Smooth muscle cell (in vitro differentiated cells): Measurements from ENCODE around the gene PSIP1. TPM values are rescaled to one million over a fixed set of nuclear protein-coding genes. Genes with fewer than 3 reads are reported as not detected.

Experiments used
- DNase-seq: peaks from one replicate; lab custom pipeline; 2025; ENCODE audit not compliant: unreplicated experiment; lab: John Stamatoyannopoulos, UW
- H2AFZ ChIP-seq: fragments of 200-600 bp; sonication (generic); 2 replicates; pipeline ENCODE4 v1.6.0; 2016; ENCODE audit warnings: antibody characterized with exemption, low read depth, mild to moderate bottlenecking
- H3F3A ChIP-seq: fragments of 200-600 bp; sonication (generic); 2 replicates; pipeline ENCODE4 v1.6.0; 2017; ENCODE audit warnings: antibody characterized with exemption, low read depth
- H3K27ac ChIP-seq: fragments of 200-600 bp; sonication (generic); 2 replicates; pipeline ENCODE4 v1.5.1; 2016; ENCODE audit warnings: low read depth, mild to moderate bottlenecking
- H3K27me3 ChIP-seq: fragments of 200-600 bp; sonication (generic); 2 replicates; pipeline ENCODE4 v1.6.1; 2016; ENCODE audit warnings: low read depth, mild to moderate bottlenecking
- H3K36me3 ChIP-seq: fragments of 200-600 bp; sonication (generic); 2 replicates; pipeline ENCODE4 v1.5.1; 2016; ENCODE audit warnings: low read depth
- H3K4me1 ChIP-seq: fragments of 200-600 bp; sonication (generic); 2 replicates; pipeline ENCODE4 v1.5.1; 2016; ENCODE audit warnings: low read depth
- H3K4me2 ChIP-seq: fragments of 200-600 bp; sonication (generic); 2 replicates; pipeline ENCODE4 v1.6.0; 2016; ENCODE audit warnings: mild to moderate bottlenecking
- H3K4me3 ChIP-seq: fragments of 200-600 bp; sonication (generic); 2 replicates; pipeline ENCODE4 v1.5.1; 2016; ENCODE audit warnings: mild to moderate bottlenecking
- H3K79me2 ChIP-seq: fragments of 200-600 bp; sonication (generic); 2 replicates; pipeline ENCODE4 v1.6.0; 2016; ENCODE audit warnings: low read depth, mild to moderate bottlenecking
- H3K9ac ChIP-seq: fragments of 200-600 bp; sonication (generic); 2 replicates; pipeline ENCODE4 v1.6.0; 2016; ENCODE audit warnings: low read depth
- H3K9me3 ChIP-seq: fragments of 200-600 bp; sonication (generic); replicated peaks from 2 replicates; pipeline ENCODE4 v1.5.1; 2016; ENCODE audit warnings: low read depth
- H4K20me1 ChIP-seq: fragments of 200-600 bp; sonication (generic); 2 replicates; pipeline ENCODE4 v1.6.0; 2016; ENCODE audit warnings: low read depth
- CTCF ChIP-seq: fragments of 200-600 bp; sonication (generic); IDR thresholded peaks from 2 replicates; pipeline ENCODE4 v1.5.1; 2017; ENCODE audit warnings: borderline replicate concordance, mild to moderate bottlenecking, antibody characterized with exemption; ENCODE audit not compliant: insufficient read depth, poor library complexity, severe bottlenecking
- WGBS: methylation state at CpG from one replicate; pipeline ENCODE4 v1.1.7; 2016; ENCODE audit warnings: low lambda C conversion rate; 5-methylcytosine and 5-hydroxymethylcytosine counted together
- polyA plus RNA-seq: library from polyadenylated mRNA; unstranded; fragments of >200 nt; fragmentation: Nextera tagmentation; extraction: Ambion mirVana; gene quantifications from 2 replicates; pipeline ENCODE4 v1.2.1, GENCODE V29; 2016
- total RNA-seq: library from RNA; depleted of rRNA; stranded (reverse); fragments of >200 nt; gene quantifications from 2 replicates; pipeline ENCODE4 v1.2.3, GENCODE V29; 2014

Gene PSIP1
- total and polyA plus RNA-seq, 2 experiments from 2014 or later, result 25.1 to 31.9 TPM

GRCh38 chr9:15501179-15501578 is 9.6 kb downstream of the PSIP1 start:
- Histone ChIP-seq H3K27me3 (no peaks in the 10 kb centered on the region), H3K79me2 (peaks cover 12% of the 10 kb centered on the region), H4K20me1 (no peaks in the 10 kb centered on the region), H3F3A (no peaks in the 10 kb centered on the region), H3K27ac (no peak overlapping the region), H3K4me2 (no peak overlapping the region), H2AFZ (no peak overlapping the region), H3K9me3 (no peaks in the 10 kb centered on the region), H3K9ac (no peak overlapping the region), H3K4me1 (no peaks in the 10 kb centered on the region), H3K4me3 (no peak overlapping the region), H3K36me3 (peaks cover 4% of the 10 kb centered on the region)
- no peak for TF ChIP-seq CTCF
- DNase-seq, result no peak
- 88% methylated on average over 6 of the region's 6 CpGs for WGBS

DNA sequence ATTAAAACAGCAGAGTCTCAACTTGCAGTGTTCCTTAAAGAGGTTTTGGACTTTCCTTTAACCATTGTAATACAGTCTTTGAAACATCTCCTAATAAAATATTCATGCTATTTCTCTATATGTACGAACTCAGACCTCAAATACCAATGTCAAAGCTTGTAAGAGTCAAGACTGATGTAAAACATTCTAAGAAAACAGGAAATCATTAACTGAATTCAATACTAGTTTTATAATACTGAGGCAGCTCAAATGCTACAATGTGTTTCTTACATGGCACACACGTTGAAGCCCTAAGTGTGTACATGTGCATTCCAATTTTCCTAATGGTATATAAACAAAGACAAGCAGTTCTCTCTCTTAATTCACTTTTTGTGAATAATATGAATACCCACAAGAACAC is 11.6 kb downstream of the PSIP1 start:
- Histone ChIP-seq H3K9me3 (no peaks in the 10 kb centered on the region), H3K36me3 (no peaks in the 10 kb centered on the region), H3K9ac (no peak overlapping the region), H3K27me3 (no peaks in the 10 kb centered on the region), H3F3A (no peaks in the 10 kb centered on the region), H3K79me2 (peaks cover 8% of the 10 kb centered on the region), H3K4me2 (no peak overlapping the region), H2AFZ (no peak overlapping the region), H3K4me1 (no peaks in the 10 kb centered on the region), H3K4me3 (no peak overlapping the region), H3K27ac (no peak overlapping the region), H4K20me1 (no peaks in the 10 kb centered on the region)
- TF ChIP-seq CTCF, result no peak
- 92% methylated on average over 2 of the region's 2 CpGs for WGBS
- no peak for DNase-seq

GRCh38 chr9:15498246-15498995 is 12.3 kb downstream of the PSIP1 start:
- Histone ChIP-seq H3K27ac (no peak overlapping the region), H3K4me2 (no peak overlapping the region), H3K36me3 (no peaks in the 10 kb centered on the region), H3K4me3 (no peak overlapping the region), H4K20me1 (no peaks in the 10 kb centered on the region), H3F3A (no peaks in the 10 kb centered on the region), H3K9ac (no peak overlapping the region), H3K9me3 (no peaks in the 10 kb centered on the region), H2AFZ (no peak overlapping the region), H3K79me2 (peaks cover 8% of the 10 kb centered on the region), H3K4me1 (no peaks in the 10 kb centered on the region), H3K27me3 (no peaks in the 10 kb centered on the region)
- WGBS, result 95% methylated on average over 13 of the region's 13 CpGs
- no peak for DNase-seq
- no peak for TF ChIP-seq CTCF

DNA sequence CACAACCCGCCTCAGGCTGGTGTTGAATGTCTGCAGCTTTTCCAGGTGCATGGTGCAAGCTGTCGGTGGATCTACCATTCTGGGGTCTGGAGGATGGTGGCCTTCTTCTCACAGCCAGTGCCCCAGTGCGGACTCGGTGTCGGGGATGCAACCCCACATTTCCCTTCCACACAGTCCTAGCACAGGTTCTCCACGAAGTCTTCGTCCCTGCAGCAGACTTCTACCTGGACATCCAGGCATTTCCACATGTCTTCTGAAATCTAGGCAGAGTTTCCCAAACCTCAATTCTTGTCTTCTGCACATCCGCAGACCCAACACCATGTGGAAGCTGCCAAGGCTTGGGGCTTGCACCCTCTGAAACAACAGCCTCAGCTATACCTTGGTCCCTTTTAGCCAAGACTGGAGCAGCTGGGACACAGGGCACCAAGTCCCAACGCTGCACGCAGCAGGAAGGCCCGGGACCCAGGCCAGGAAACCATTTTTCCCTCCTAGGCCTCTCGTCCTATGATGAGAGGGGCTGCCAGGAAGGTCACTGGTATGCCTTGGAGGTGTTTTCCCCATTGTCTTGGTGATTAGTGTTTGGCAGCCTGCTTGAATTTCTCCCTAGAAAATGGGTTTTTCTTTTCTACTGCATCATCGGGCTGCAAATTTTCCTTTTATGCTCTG is 18.2 kb downstream of the PSIP1 start:
- no peaks in the 10 kb centered on the region for H3K27me3 ChIP-seq
- no peaks in the 10 kb centered on the region for H3K36me3 ChIP-seq
- no peaks in the 10 kb centered on the region for H4K20me1 ChIP-seq
- no peak overlapping the region for H3K9ac ChIP-seq
- H3K4me1 ChIP-seq, result no peaks in the 10 kb centered on the region
- H3K79me2 ChIP-seq, result no peaks in the 10 kb centered on the region
- no peaks in the 10 kb centered on the region for H3K9me3 ChIP-seq
- H3K4me2 ChIP-seq, result no peak overlapping the region
- over 99% methylated on average over 13 of the region's 13 CpGs for WGBS
- no peak overlapping the region for H3K27ac ChIP-seq
- no peak for TF ChIP-seq CTCF
- H2AFZ ChIP-seq, result no peak overlapping the region
- no peaks in the 10 kb centered on the region for H3F3A ChIP-seq
- DNase-seq, result no peak
- no peak overlapping the region for H3K4me3 ChIP-seq
